OCI-LY7 (cell line): ENCODE results near the gene RGS17.

Experiments used
- EZH2phosphoT487 ChIP-seq: fragments of 200-600 bp; sonication (generic); IDR thresholded peaks from 2 replicates; pipeline ENCODE4 v1.6.1; 2018; ENCODE audit warnings: low read depth, borderline replicate concordance, mild to moderate bottlenecking, mixed run types, antibody characterized with exemption, low read length, moderate library complexity, mixed read lengths
- TF ChIP-seq, protein P1 (sequence below): fragments of 200-600 bp; sonication (generic); conservative IDR thresholded peaks from 2 replicates; pipeline ENCODE4 v1.5.1; 2014; ENCODE audit warnings: mild to moderate bottlenecking, antibody characterized with exemption, low read length, moderate library complexity, mixed read lengths

GRCh38 chr6:153123801-153124200, 7.3 kb downstream of the RGS17 start:
- TF ChIP-seq, protein P1, sequence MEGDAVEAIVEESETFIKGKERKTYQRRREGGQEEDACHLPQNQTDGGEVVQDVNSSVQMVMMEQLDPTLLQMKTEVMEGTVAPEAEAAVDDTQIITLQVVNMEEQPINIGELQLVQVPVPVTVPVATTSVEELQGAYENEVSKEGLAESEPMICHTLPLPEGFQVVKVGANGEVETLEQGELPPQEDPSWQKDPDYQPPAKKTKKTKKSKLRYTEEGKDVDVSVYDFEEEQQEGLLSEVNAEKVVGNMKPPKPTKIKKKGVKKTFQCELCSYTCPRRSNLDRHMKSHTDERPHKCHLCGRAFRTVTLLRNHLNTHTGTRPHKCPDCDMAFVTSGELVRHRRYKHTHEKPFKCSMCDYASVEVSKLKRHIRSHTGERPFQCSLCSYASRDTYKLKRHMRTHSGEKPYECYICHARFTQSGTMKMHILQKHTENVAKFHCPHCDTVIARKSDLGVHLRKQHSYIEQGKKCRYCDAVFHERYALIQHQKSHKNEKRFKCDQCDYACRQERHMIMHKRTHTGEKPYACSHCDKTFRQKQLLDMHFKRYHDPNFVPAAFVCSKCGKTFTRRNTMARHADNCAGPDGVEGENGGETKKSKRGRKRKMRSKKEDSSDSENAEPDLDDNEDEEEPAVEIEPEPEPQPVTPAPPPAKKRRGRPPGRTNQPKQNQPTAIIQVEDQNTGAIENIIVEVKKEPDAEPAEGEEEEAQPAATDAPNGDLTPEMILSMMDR: no peak
- no peak for TF ChIP-seq EZH2phosphoT487
